ENCODE results near the gene SLC9A8.
"Not testable (repeated sequence)": the region's sequence is repeated elsewhere in the genome, so short reads cannot be mapped to it uniquely, and the experiment has no call there.

Gene SLC9A8

GRCh38 chr20:49880724-49881445, 68.3 kb downstream of the SLC9A8 start:
- no peak for DNase-seq

- no peak for DNase-seq
Measured at GRCh38 chr20:49882171-49882970, 69.7 kb downstream of the SLC9A8 start.

- DNase-seq, result no peak
Measured at GRCh38 chr20:49883246-49883802, 70.7 kb downstream of the SLC9A8 start.

- no peak for DNase-seq
Measured at GRCh38 chr20:49885558-49886332, 73.1 kb downstream of the SLC9A8 start.

- DNase-seq, result no peak
Measured at GRCh38 chr20:49886571-49887213, 74.1 kb downstream of the SLC9A8 start.

GRCh38 chr20:49887251-49888211, 74.9 kb downstream of the SLC9A8 start:
- no peak for DNase-seq

GRCh38 chr20:49888212-49889000, 75.8 kb downstream of the SLC9A8 start:
- peak; percentile 52 for DNase-seq

GRCh38 chr20:49889001-49889934, 76.6 kb downstream of the SLC9A8 start:
- DNase-seq, result no peak

GRCh38 chr20:49889935-49890333, 77.3 kb downstream of the SLC9A8 start:
- no peak for DNase-seq

GRCh38 chr20:49890471-49891361, 78.1 kb downstream of the SLC9A8 start:
- no peak for DNase-seq

- DNase-seq, result no peak
Measured at GRCh38 chr20:49891476-49892110, 79.0 kb downstream of the SLC9A8 start.

GRCh38 chr20:49892260-49892659, 79.6 kb downstream of the SLC9A8 start:
- DNase-seq, result no peak

- DNase-seq, result no peak
Measured at GRCh38 chr20:49892817-49893216, 80.2 kb downstream of the SLC9A8 start.

GRCh38 chr20:49893242-49894072, 80.8 kb downstream of the SLC9A8 start:
- no peak for DNase-seq

GRCh38 chr20:49894073-49894470, 81.4 kb downstream of the SLC9A8 start:
- no peak for DNase-seq

GRCh38 chr20:49895474-49896093, 83.0 kb downstream of the SLC9A8 start:
- not testable (repeated sequence) for DNase-seq

All from activated naive CD4-positive, alpha-beta T cell treated with anti-CD3 and anti-CD28 coated beads, Interleukin-2, amount 50 U/mL, for 16 hours (primary cell).